Neural cell (in vitro differentiated cells): ENCODE measurements around the gene CXCL9. TPM values are rescaled to one million over a fixed set of nuclear protein-coding genes. Genes with fewer than 3 reads are reported as not detected.
"Not testable (repeated sequence)": the region's sequence is repeated elsewhere in the genome, so short reads cannot be mapped to it uniquely, and the experiment has no call there.

Source experiments
- H2AFZ ChIP-seq: fragments of 200-600, 300-800 bp; sonication (generic), shearing (Covaris generic); 2 replicates; pipeline ENCODE4 v1.6.0; 2014; ENCODE audit warnings: low read depth, mild to moderate bottlenecking, antibody characterized with exemption, low read length, moderate library complexity
- H3F3A ChIP-seq: fragments of 200-600 bp; shearing (Covaris generic); 2 replicates; pipeline ENCODE4 v1.6.1; 2016; ENCODE audit warnings: mild to moderate bottlenecking, moderate library complexity, mixed read lengths, antibody characterized with exemption, low read length; ENCODE audit not compliant: insufficient read depth, poor library complexity, severe bottlenecking
- H3K27ac ChIP-seq: fragments of 200-600, 300-800 bp; sonication (generic), shearing (Covaris generic); 2 replicates; pipeline ENCODE4 v1.5.1; 2014; ENCODE audit warnings: mild to moderate bottlenecking, low read length, moderate library complexity
- H3K27me3 ChIP-seq: fragments of 300-800, 200-600 bp; sonication (generic), shearing (Covaris generic); 2 replicates; pipeline ENCODE4 v1.6.0; 2014; ENCODE audit warnings: mild to moderate bottlenecking, low read depth, low read length, moderate library complexity; ENCODE audit not compliant: insufficient read depth
- H3K36me3 ChIP-seq: fragments of 300-800, 200-600 bp; sonication (generic), shearing (Covaris generic); 2 replicates; pipeline ENCODE4 v1.5.1; 2014; ENCODE audit warnings: mild to moderate bottlenecking, antibody characterized with exemption, low read length, moderate library complexity; ENCODE audit not compliant: insufficient read depth
- H3K4me2 ChIP-seq: fragments of 300-800, 200-600 bp; sonication (generic), shearing (Covaris generic); 2 replicates; pipeline ENCODE4 v1.6.0; 2014; ENCODE audit warnings: mild to moderate bottlenecking, low read length
- H3K4me3 ChIP-seq: fragments of 300-800, 200-600 bp; sonication (generic), shearing (Covaris generic); 2 replicates; pipeline ENCODE4 v1.5.1; 2014; ENCODE audit warnings: mild to moderate bottlenecking, low read length, moderate library complexity
- H3K79me2 ChIP-seq: fragments of 200-600 bp; shearing (Covaris generic); replicated peaks from 2 replicates; pipeline ENCODE4 v1.6.0; 2014; ENCODE audit warnings: mild to moderate bottlenecking, low read length, moderate library complexity; ENCODE audit not compliant: insufficient read depth
- H3K9ac ChIP-seq: fragments of 300-800, 200-600 bp; sonication (generic), shearing (Covaris generic); 2 replicates; pipeline ENCODE4 v1.6.1; 2016; ENCODE audit warnings: mild to moderate bottlenecking, low read length, mixed read lengths
- H3K9me2 ChIP-seq: fragments of 200-600 bp; shearing (Covaris generic); 2 replicates; pipeline ENCODE4 v1.6.1; 2016; ENCODE audit warnings: mild to moderate bottlenecking, low read length, mixed read lengths; ENCODE audit not compliant: insufficient read depth
- H3K9me3 ChIP-seq: fragments of 200-600, 300-800 bp; sonication (generic), shearing (Covaris generic); 2 replicates; pipeline ENCODE4 v1.6.1; 2016; ENCODE audit warnings: mild to moderate bottlenecking, mixed run types, low read length, moderate library complexity, mixed read lengths
- H4K20me1 ChIP-seq: fragments of 200-600 bp; shearing (Covaris generic); 2 replicates; pipeline ENCODE4 v1.6.1; 2016; ENCODE audit warnings: mild to moderate bottlenecking, mixed run types; ENCODE audit not compliant: insufficient read depth
- CTCF ChIP-seq: fragments of 450-650 bp; IDR thresholded peaks from 2 replicates; pipeline ENCODE4 v1.5.1; 2014; ENCODE audit warnings: antibody characterized with exemption, mild to moderate bottlenecking, moderate library complexity; ENCODE audit not compliant: poor library complexity, severe bottlenecking
- EP300 ChIP-seq: fragments of 450-650 bp; conservative IDR thresholded peaks from 2 replicates; pipeline ENCODE4 v1.6.1; 2014; ENCODE audit warnings: antibody characterized with exemption, mild to moderate bottlenecking, moderate library complexity; ENCODE audit not compliant: poor library complexity, severe bottlenecking
- EZH2 ChIP-seq: fragments of 200-600, 300-800 bp; shearing (Covaris generic), sonication (generic); IDR thresholded peaks from 2 replicates; pipeline ENCODE4 v1.6.1; 2014; ENCODE audit warnings: antibody characterized with exemption, low read length, borderline replicate concordance, mild to moderate bottlenecking; ENCODE audit not compliant: insufficient read depth, poor library complexity, severe bottlenecking
- MXI1 ChIP-seq: fragments of 450-650 bp; conservative IDR thresholded peaks from 2 replicates; pipeline ENCODE4 v1.6.1; 2014; ENCODE audit warnings: antibody characterized with exemption, mild to moderate bottlenecking; ENCODE audit not compliant: poor library complexity, severe bottlenecking
- POLR2AphosphoS5 ChIP-seq: IDR thresholded peaks from 2 replicates; pipeline ENCODE4 v1.6.1; 2012
- RAD21 ChIP-seq: fragments of 450-650 bp; conservative IDR thresholded peaks from 2 replicates; pipeline ENCODE4 v1.6.1; 2014; ENCODE audit warnings: antibody characterized with exemption, mild to moderate bottlenecking, moderate library complexity
- REST ChIP-seq: IDR thresholded peaks from 2 replicates; pipeline ENCODE4 v1.6.1; 2012; ENCODE audit warnings: borderline replicate concordance
- SMC3 ChIP-seq: fragments of 450-650 bp; conservative IDR thresholded peaks from 2 replicates; pipeline ENCODE4 v1.6.1; 2014; ENCODE audit warnings: antibody characterized with exemption, mild to moderate bottlenecking, moderate library complexity; ENCODE audit not compliant: poor library complexity
- TAF1 ChIP-seq: IDR thresholded peaks from 2 replicates; pipeline ENCODE4 v1.6.1; 2012; ENCODE audit warnings: low read depth
- polyA plus RNA-seq: library from polyadenylated mRNA; depleted of rRNA; stranded (reverse); fragments of >200 nt; gene quantifications from 2 replicates; pipeline ENCODE4 v1.2.3, GENCODE V29; 2014

The CXCL9 gene
- polyA plus RNA-seq, 1 donor from 2014 or later: not detected

- not testable (repeated sequence) for H3F3A ChIP-seq, H3K36me3 ChIP-seq, H3K27me3 ChIP-seq, H3K9me2 ChIP-seq, H3K79me2 ChIP-seq, H3K4me3 ChIP-seq, H2AFZ ChIP-seq, H3K27ac ChIP-seq, H3K4me2 ChIP-seq, H3K9ac ChIP-seq, H3K9me3 ChIP-seq, H4K20me1 ChIP-seq
Measured at GRCh38 chr4:76044686-76045085, 37.4 kb upstream of the CXCL9 start.

GRCh38 chr4:76043306-76043705 lies 36.0 kb upstream of the CXCL9 start:
- H3K4me2 ChIP-seq, H3K36me3 ChIP-seq, H3K4me3 ChIP-seq, H3K9me3 ChIP-seq, H2AFZ ChIP-seq, H3K27ac ChIP-seq, H3K79me2 ChIP-seq, H3K9ac ChIP-seq, H3K9me2 ChIP-seq, H3K27me3 ChIP-seq, H3F3A ChIP-seq, H4K20me1 ChIP-seq: not testable (repeated sequence)

DNA sequence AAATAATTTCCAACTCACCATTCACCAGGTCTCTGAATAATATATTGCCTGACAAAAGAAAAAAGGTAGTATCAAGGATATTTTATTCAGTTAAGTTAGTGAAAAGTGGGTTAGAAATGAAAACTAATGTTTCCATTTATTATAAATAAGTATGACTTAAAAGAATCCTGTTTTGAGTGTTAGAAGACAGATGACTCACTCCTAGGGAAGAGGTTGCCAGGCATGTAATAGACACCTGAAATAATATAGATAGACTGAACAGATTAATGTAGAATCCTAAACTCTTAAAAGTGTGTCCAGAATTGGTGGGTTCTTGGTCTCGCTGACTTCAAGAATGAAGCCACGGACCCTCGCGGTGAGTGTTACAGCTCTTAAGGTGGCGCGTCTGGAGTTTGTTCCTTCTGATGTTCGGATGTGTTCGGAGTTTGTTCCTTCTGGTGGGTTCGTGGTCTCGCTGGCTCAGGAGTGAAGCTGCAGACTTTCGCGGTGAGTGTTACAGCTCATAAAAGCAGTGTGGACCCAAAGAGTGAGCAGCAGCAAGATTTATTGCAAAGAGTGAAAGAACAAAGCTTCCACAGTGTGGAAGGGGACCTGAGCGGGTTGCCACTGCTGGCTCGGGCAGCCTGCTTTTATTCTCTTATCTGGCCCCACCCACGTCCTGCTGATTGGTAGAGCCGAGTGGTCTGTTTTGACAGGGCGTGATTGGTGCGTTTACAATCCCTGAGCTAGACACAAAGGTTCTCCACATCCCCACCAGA lies 35.1 kb upstream of the CXCL9 start:
- not testable (repeated sequence) for H3K9ac ChIP-seq

GRCh38 chr4:76036855-76037254 lies 29.5 kb upstream of the CXCL9 start:
- Histone ChIP-seq H3K4me2 (no peak overlapping the region), H3K9me3 (no peaks in the 10 kb centered on the region), H3K36me3 (no peaks in the 10 kb centered on the region), H3F3A (no peaks in the 10 kb centered on the region), H3K9me2 (no peaks in the 10 kb centered on the region), H3K9ac (no peak overlapping the region), H3K27me3 (no peaks in the 10 kb centered on the region), H2AFZ (no peak overlapping the region), H3K27ac (no peak overlapping the region), H3K79me2 (no peaks in the 10 kb centered on the region), H3K4me3 (no peak overlapping the region), H4K20me1 (no peaks in the 10 kb centered on the region)
- TF ChIP-seq RAD21 (no peak), MXI1 (no peak), TAF1 (no peak), CTCF (no peak), EP300 (no peak), POLR2AphosphoS5 (no peak), REST (no peak), EZH2 (no peak), SMC3 (no peak)

More for the DNA sequence above, 35.1 kb upstream of the CXCL9 start:
- not testable (repeated sequence) for H3K9me3 ChIP-seq, H3K27me3 ChIP-seq, H3K4me3 ChIP-seq, H3K36me3 ChIP-seq, H2AFZ ChIP-seq, H4K20me1 ChIP-seq, H3K4me2 ChIP-seq, H3F3A ChIP-seq, H3K79me2 ChIP-seq, H3K27ac ChIP-seq, H3K9me2 ChIP-seq
